CD4-positive, alpha-beta T cell (primary cell): ENCODE measurements around the gene CEP68. TPM values are rescaled to one million over a fixed set of nuclear protein-coding genes. Genes with fewer than 3 reads are reported as not detected.
"Not testable (repeated sequence)": the region's sequence is repeated elsewhere in the genome, so short reads cannot be mapped to it uniquely, and the experiment has no call there.

Experiments
- ATAC-seq: fragments of 200-7000 bp; cut with Tn5 transposase; one replicate; pipeline ENCODE4 v1.10.0; 2022; ENCODE audit warnings: mild to moderate bottlenecking; ENCODE audit not compliant: poor library complexity
- CTCF ChIA-PET: fragments of 350-600 bp; sonication (Branson Sonifier 250); formaldehyde crosslinking; loops from one replicate; lab custom pipeline; 2021; ENCODE audit warnings: antibody characterized with exemption, inconsistent platforms; lab: Charles Lee
- POLR2A ChIA-PET: fragments of 350-600 bp; sonication (Branson Sonifier 250); formaldehyde crosslinking; loops from one replicate; lab custom pipeline; 2021; ENCODE audit warnings: antibody characterized with exemption, inconsistent platforms; lab: Charles Lee
- DNase-seq, 14 experiments: peaks; one replicate each; pipeline ENCODE4 v3.0.0-alpha.2; 2013 to 2020; ENCODE audit warnings: mixed read lengths in 2 of 14
- H3K27ac ChIP-seq, 2 donors: one replicate each; pipeline versions ENCODE4 v1.5.1 to v1.7.0; 2013; ENCODE audit warnings: low read length in 2 of 2, low read depth in 1 of 2, mild to moderate bottlenecking in 1 of 2
- H3K27me3 ChIP-seq, 2 experiments: 1 replicate in 1 of 2; 2 replicates in 1 of 2; pipeline versions ENCODE4 v1.6.1 to v1.7.0; 2013; ENCODE audit warnings: low read length in 2 of 2, control low read depth in 1 of 2, mild to moderate bottlenecking in 1 of 2, moderate library complexity in 1 of 2; ENCODE audit not compliant: insufficient read depth in 2 of 2, control insufficient read depth in 1 of 2
- H3K36me3 ChIP-seq: one replicate; pipeline ENCODE4 v1.6.1; 2013; ENCODE audit warnings: low read length, control low read depth; ENCODE audit not compliant: insufficient read depth
- H3K4me1 ChIP-seq: one replicate; pipeline ENCODE4 v1.6.1; 2013; ENCODE audit warnings: low read length, control low read depth; ENCODE audit not compliant: insufficient read depth
- H3K4me3 ChIP-seq: one replicate; pipeline ENCODE4 v1.5.1; 2013; ENCODE audit warnings: mild to moderate bottlenecking, low read length, moderate library complexity
- H3K9me3 ChIP-seq, 2 experiments: 1 replicate in 1 of 2; 2 replicates in 1 of 2; pipeline versions ENCODE4 v1.6.1 to v1.7.0; 2013; ENCODE audit warnings: low read length in 2 of 2, mild to moderate bottlenecking in 2 of 2, control low read depth in 1 of 2, moderate library complexity in 1 of 2; ENCODE audit not compliant: control insufficient read depth in 1 of 2, insufficient read depth in 1 of 2
- H3K27ac Mint-ChIP-seq: one replicate; pipeline ENCODE4 v1.8.0; 2020; ENCODE audit warnings: mixed read lengths
- H3K27me3 Mint-ChIP-seq: one replicate; pipeline ENCODE4 v1.8.0; 2021; ENCODE audit warnings: mixed read lengths
- H3K36me3 Mint-ChIP-seq: one replicate; pipeline ENCODE4 v1.8.0; 2021; ENCODE audit warnings: low read depth, mixed read lengths
- H3K4me1 Mint-ChIP-seq: one replicate; pipeline ENCODE4 v1.8.0; 2021; ENCODE audit warnings: low read depth, mixed read lengths
- H3K4me3 Mint-ChIP-seq: one replicate; pipeline ENCODE4 v1.8.0; 2020; ENCODE audit warnings: mild to moderate bottlenecking, mixed read lengths
- H3K9me3 Mint-ChIP-seq: one replicate; pipeline ENCODE4 v1.8.0; 2020; ENCODE audit warnings: mixed read lengths
- CTCF ChIP-seq: fragments of 200-600 bp; IDR thresholded peaks from one replicate; pipeline ENCODE4 v1.8.0; 2022; ENCODE audit warnings: antibody characterized with exemption, mild to moderate bottlenecking
- intact Hi-C, 2 experiments: fragments of 100-400 bp; cut with DNase I in 1 of 2; cut with micrococcal nuclease in 1 of 2; formaldehyde crosslinking; loops; one replicate each; pipeline versions ENCODE4 v1.15.1 to v1.9.0; 2023 to 2025; cut with DNase I, micrococcal nuclease
- total RNA-seq, 174 experiments: library from RNA in 2 of 174; stranded (reverse) in 2 of 174; gene quantifications; one replicate each; pipeline ENCODE4 v1.2.3 and lab custom pipeline; 2021 to 2026

CEP68 gene
- total RNA-seq, 2 experiments from 2014 or later = 19.4 to 20.1 TPM

GRCh38 chr2:65116645-65117044 lies 60.4 kb downstream of the CEP68 start:
- TF ChIP-seq CTCF = no peak
- DNase-seq = no peak
- ChIA-PET CTCF (no interaction called here), POLR2A (no interaction called here)
- Mint-ChIP-seq H3K27ac (no peak overlapping the region), H3K4me1 (peaks cover 75% of the 10 kb centered on the region), H3K27me3 (no peaks in the 10 kb centered on the region), H3K9me3 (no peaks in the 10 kb centered on the region), H3K4me3 (no peak overlapping the region), H3K36me3 (peaks cover 35% of the 10 kb centered on the region)
- Histone ChIP-seq H3K27ac (no peak overlapping the region), H3K4me1 (peaks cover 47% of the 10 kb centered on the region), H3K36me3 (peaks cover 9% of the 10 kb centered on the region), H3K9me3 (no peaks in the 10 kb centered on the region), H3K4me3 (no peak overlapping the region), H3K27me3 (no peaks in the 10 kb centered on the region)
- intact Hi-C loops = no loop called here
- ATAC-seq = no peak

- POLR2A ChIA-PET = no interaction called here
These were observed 64.9 kb downstream of the CEP68 start for GRCh38 chr2:65120990-65121693.

GRCh38 chr2:65122313-65122712 lies 66.1 kb downstream of the CEP68 start:
- Histone ChIP-seq H3K9me3 (no peaks in the 10 kb centered on the region), H3K27me3 (no peaks in the 10 kb centered on the region), H3K36me3 (peaks cover 11% of the 10 kb centered on the region), H3K4me3 (no peak overlapping the region), H3K27ac (no peak overlapping the region), H3K4me1 (peaks cover 70% of the 10 kb centered on the region)
- Mint-ChIP-seq H3K27me3 (no peaks in the 10 kb centered on the region), H3K4me1 (peaks cover 76% of the 10 kb centered on the region), H3K36me3 (peaks cover 29% of the 10 kb centered on the region), H3K4me3 (peak overlapping the region; percentile 25), H3K9me3 (no peaks in the 10 kb centered on the region), H3K27ac (no peak overlapping the region)
- intact Hi-C loops = no loop called here
- ChIA-PET CTCF (interaction anchor here (0.6 to 1.0 kb wide), 3 partner anchors 8 to 206 kb away, joined by 3 to 4 read pairs (median 4); partner anchors contain the start of gene RAB1A), POLR2A (no interaction called here)
- DNase-seq = no peak
- TF ChIP-seq CTCF = no peak
- no peak for ATAC-seq

More at GRCh38 chr2:65120990-65121693, 64.9 kb downstream of the CEP68 start:
- Mint-ChIP-seq H3K9me3 (no peaks in the 10 kb centered on the region), H3K27me3 (no peaks in the 10 kb centered on the region), H3K27ac (peak overlapping the region; percentile 19), H3K4me1 (peaks cover 74% of the 10 kb centered on the region), H3K4me3 (peak overlapping the region; percentile 17), H3K36me3 (peaks cover 24% of the 10 kb centered on the region)
- Histone ChIP-seq H3K4me3 (no peak overlapping the region), H3K27ac (no peak overlapping the region), H3K36me3 (peaks cover 11% of the 10 kb centered on the region), H3K27me3 (no peaks in the 10 kb centered on the region), H3K4me1 (peaks cover 71% of the 10 kb centered on the region), H3K9me3 (no peaks in the 10 kb centered on the region)
- no peak for ATAC-seq
- intact Hi-C loops = no loop called here
- CTCF ChIA-PET = interaction anchor here (1.0 to 1.2 kb wide), 2 partner anchors 9 to 20 kb away, joined by 4 read pairs; partner anchors contain the start of gene RAB1A
- DNase-seq = no peak
- no peak for TF ChIP-seq CTCF

- H3K4me1 ChIP-seq = peaks cover 59% of the 10 kb centered on the region
- not testable (repeated sequence) for H3K36me3 ChIP-seq, H3K4me3 ChIP-seq, H3K9me3 ChIP-seq, H3K27me3 Mint-ChIP-seq, ATAC-seq, H3K27me3 ChIP-seq, DNase-seq, H3K27ac Mint-ChIP-seq, H3K27ac ChIP-seq, H3K9me3 Mint-ChIP-seq
- intact Hi-C loops = loop anchor here in 1 of 2 experiments (5.0 kb wide), 1 partner anchor 53 kb away; no protein-coding TSS in a partner anchor
- Mint-ChIP-seq H3K4me3 (peak overlapping the region; percentile 60), H3K36me3 (peaks cover 34% of the 10 kb centered on the region), H3K4me1 (peaks cover 75% of the 10 kb centered on the region)
- CTCF ChIA-PET = interaction anchor here (0.7 to 1.4 kb wide), 3 partner anchors 14 to 60 kb away, joined by 3 to 5 read pairs (median 4); no protein-coding TSS in a partner anchor
- POLR2A ChIA-PET = interaction anchor here (1.0 kb wide), 2 partner anchors 68 to 102 kb away, joined by 3 to 6 read pairs; partner anchors contain the start of genes ACTR2 and CEP68
These were observed 69.2 kb downstream of the CEP68 start for GRCh38 chr2:65125457-65125856.
